Astrocyte (in vitro differentiated cells and primary cell): ENCODE data around the gene MVD. TPM values are rescaled to one million over a fixed set of nuclear protein-coding genes. Genes with fewer than 3 reads are reported as not detected.

ENCODE experiments used
- DNase-seq: peaks from one replicate; pipeline ENCODE4 v3.0.0-alpha.2; 2010; ENCODE audit warnings: low read depth
- FAIRE-seq: peaks from 2 replicates; lab custom pipeline; 2011; peaks lifted over from hg19 to GRCh38; lab: Jason Lieb, UNC
- H2AFZ ChIP-seq: 2 replicates; pipeline ENCODE4 v1.6.0; 2012; ENCODE audit warnings: low read depth, low read length, inconsistent platforms
- H3K27ac ChIP-seq: 2 replicates; pipeline ENCODE4 v1.5.1; 2011; ENCODE audit warnings: low read depth, low read length, inconsistent platforms
- H3K27me3 ChIP-seq: 2 replicates; pipeline ENCODE4 v1.6.0; 2011; ENCODE audit warnings: low read length, inconsistent platforms; ENCODE audit not compliant: insufficient read depth
- H3K36me3 ChIP-seq: 2 replicates; pipeline ENCODE4 v1.5.1; 2011; ENCODE audit warnings: low read length, inconsistent platforms; ENCODE audit not compliant: insufficient read depth
- H3K4me1 ChIP-seq: 2 replicates; pipeline ENCODE4 v1.5.1; 2011; ENCODE audit warnings: low read length, inconsistent platforms; ENCODE audit not compliant: insufficient read depth
- H3K4me2 ChIP-seq: 2 replicates; pipeline ENCODE4 v1.6.0; 2012; ENCODE audit warnings: low read length, inconsistent platforms
- H3K4me3 ChIP-seq: 2 replicates; pipeline ENCODE4 v1.5.1; 2011; ENCODE audit warnings: low read depth, mild to moderate bottlenecking, low read length, inconsistent platforms; ENCODE audit not compliant: insufficient read depth
- H3K79me2 ChIP-seq: 2 replicates; pipeline ENCODE4 v1.6.0; 2012; ENCODE audit warnings: mild to moderate bottlenecking, low read length, inconsistent platforms; ENCODE audit not compliant: insufficient read depth
- H3K9ac ChIP-seq: 2 replicates; pipeline ENCODE4 v1.6.0; 2012; ENCODE audit warnings: mild to moderate bottlenecking, low read length, inconsistent platforms
- H3K9me3 ChIP-seq: 2 replicates; pipeline ENCODE4 v1.5.1; 2012; ENCODE audit warnings: low read depth, mild to moderate bottlenecking, low read length, inconsistent platforms; ENCODE audit not compliant: insufficient read depth
- H4K20me1 ChIP-seq: 2 replicates; pipeline ENCODE4 v1.6.0; 2012; ENCODE audit warnings: low read length, inconsistent platforms; ENCODE audit not compliant: insufficient read depth
- H3K27ac Mint-ChIP-seq: one replicate; pipeline ENCODE4 v1.8.0; 2021; ENCODE audit warnings: mild to moderate bottlenecking, mixed read lengths; ENCODE audit not compliant: unreplicated experiment
- H3K27me3 Mint-ChIP-seq: one replicate; pipeline ENCODE4 v1.8.0; 2021; ENCODE audit warnings: low read depth, mixed read lengths; ENCODE audit not compliant: unreplicated experiment
- H3K36me3 Mint-ChIP-seq: one replicate; pipeline ENCODE4 v1.8.0; 2021; ENCODE audit warnings: low read depth, mixed read lengths; ENCODE audit not compliant: unreplicated experiment
- H3K4me1 Mint-ChIP-seq: one replicate; pipeline ENCODE4 v1.8.0; 2021; ENCODE audit warnings: low read depth, mixed read lengths; ENCODE audit not compliant: unreplicated experiment
- H3K4me3 Mint-ChIP-seq: one replicate; pipeline ENCODE4 v1.8.0; 2021; ENCODE audit warnings: mild to moderate bottlenecking, moderate library complexity, mixed read lengths; ENCODE audit not compliant: unreplicated experiment
- H3K9me3 Mint-ChIP-seq: one replicate; pipeline ENCODE4 v1.8.0; 2021; ENCODE audit warnings: mild to moderate bottlenecking, mixed read lengths; ENCODE audit not compliant: unreplicated experiment
- CTCF ChIP-seq: IDR thresholded peaks from 2 replicates; pipeline ENCODE4 v1.5.1; 2011; ENCODE audit warnings: low read depth, mild to moderate bottlenecking, inconsistent platforms, low read length, moderate library complexity; ENCODE audit not compliant: insufficient read depth
- EZH2 ChIP-seq: IDR thresholded peaks from 2 replicates; pipeline ENCODE4 v1.6.1; 2012; ENCODE audit warnings: mild to moderate bottlenecking, low read length, inconsistent platforms; ENCODE audit not compliant: insufficient read depth
- total RNA-seq: library from RNA; stranded (reverse); gene quantifications from 2 replicates; pipeline ENCODE4 v1.2.1, GENCODE V29; 2021

Gene MVD
- total RNA-seq, 1 donor from 2014 or later = 63.9 TPM

GRCh38 chr16:88667461-88667860 lies 4.6 kb upstream of the MVD start:
- no peak overlapping the region for H2AFZ ChIP-seq
- Mint-ChIP-seq H3K27me3 (no peaks in the 10 kb centered on the region), H3K4me3 (no peak overlapping the region), H3K9me3 (no peaks in the 10 kb centered on the region), H3K36me3 (peaks cover 6% of the 10 kb centered on the region), H3K4me1 (peaks cover 3% of the 10 kb centered on the region), H3K27ac (peak overlapping the region; percentile 8)
- H3K4me2 ChIP-seq = no peak overlapping the region
- no peaks in the 10 kb centered on the region for H3K36me3 ChIP-seq
- no peak overlapping the region for H3K9ac ChIP-seq
- no peak for FAIRE-seq
- H3K9me3 ChIP-seq = no peaks in the 10 kb centered on the region
- H3K4me3 ChIP-seq = no peak overlapping the region
- TF ChIP-seq EZH2 = no peak
- TF ChIP-seq CTCF = no peak
- no peak overlapping the region for H3K27ac ChIP-seq
- H3K27me3 ChIP-seq = no peaks in the 10 kb centered on the region
- H3K4me1 ChIP-seq = no peaks in the 10 kb centered on the region
- peaks cover 12% of the 10 kb centered on the region for H3K79me2 ChIP-seq
- H4K20me1 ChIP-seq = peaks cover 5% of the 10 kb centered on the region
- DNase-seq = no peak

GRCh38 chr16:88665570-88665969 lies 2.7 kb upstream of the MVD start:
- DNase-seq (no peak), FAIRE-seq (no peak)
- no peaks in the 10 kb centered on the region for H3K9me3 Mint-ChIP-seq
- Histone ChIP-seq H3K79me2 (peaks cover 28% of the 10 kb centered on the region), H3K27ac (no peak overlapping the region), H3K9me3 (no peaks in the 10 kb centered on the region), H3K4me3 (no peak overlapping the region), H3K4me1 (peaks cover 6% of the 10 kb centered on the region), H3K27me3 (no peaks in the 10 kb centered on the region), H2AFZ (no peak overlapping the region), H3K4me2 (no peak overlapping the region), H4K20me1 (peaks cover 16% of the 10 kb centered on the region), H3K36me3 (no peaks in the 10 kb centered on the region), H3K9ac (no peak overlapping the region)
- no peak overlapping the region for H3K27ac Mint-ChIP-seq
- H3K36me3 Mint-ChIP-seq = peaks cover 6% of the 10 kb centered on the region
- TF ChIP-seq EZH2 (no peak), CTCF (no peak)
- peak overlapping the region; percentile 27 for H3K4me3 Mint-ChIP-seq
- H3K4me1 Mint-ChIP-seq = peaks cover 7% of the 10 kb centered on the region
- H3K27me3 Mint-ChIP-seq = no peaks in the 10 kb centered on the region

- Histone ChIP-seq H3K9ac (no peak overlapping the region), H3K79me2 (peaks cover 29% of the 10 kb centered on the region), H3K4me1 (peaks cover 6% of the 10 kb centered on the region), H3K27ac (no peak overlapping the region), H3K36me3 (no peaks in the 10 kb centered on the region), H4K20me1 (peaks cover 19% of the 10 kb centered on the region), H3K27me3 (no peaks in the 10 kb centered on the region), H2AFZ (no peak overlapping the region), H3K9me3 (no peaks in the 10 kb centered on the region), H3K4me2 (no peak overlapping the region), H3K4me3 (no peak overlapping the region)
- Mint-ChIP-seq H3K36me3 (peaks cover 5% of the 10 kb centered on the region), H3K9me3 (no peaks in the 10 kb centered on the region), H3K4me3 (peak overlapping the region; percentile 75), H3K27ac (no peak overlapping the region), H3K27me3 (no peaks in the 10 kb centered on the region), H3K4me1 (peaks cover 7% of the 10 kb centered on the region)
- FAIRE-seq (no peak), DNase-seq (no peak)
- TF ChIP-seq EZH2 = no peak
- TF ChIP-seq CTCF = no peak
Measured at GRCh38 chr16:88665148-88665547, 2.3 kb upstream of the MVD start.
